Activated gamma-delta T cell treated with Interleukin-2 at 50 U/mL for 16 hours (primary cell): Measurements from ENCODE around the gene STAG1.
"Not testable (repeated sequence)": the region's sequence is repeated elsewhere in the genome, so short reads cannot be mapped to it uniquely, and the experiment has no call there.

Source experiments
- DNase-seq: peaks from one replicate; pipeline ENCODE4 v3.0.0-alpha.2; 2020

Gene STAG1

DNA sequence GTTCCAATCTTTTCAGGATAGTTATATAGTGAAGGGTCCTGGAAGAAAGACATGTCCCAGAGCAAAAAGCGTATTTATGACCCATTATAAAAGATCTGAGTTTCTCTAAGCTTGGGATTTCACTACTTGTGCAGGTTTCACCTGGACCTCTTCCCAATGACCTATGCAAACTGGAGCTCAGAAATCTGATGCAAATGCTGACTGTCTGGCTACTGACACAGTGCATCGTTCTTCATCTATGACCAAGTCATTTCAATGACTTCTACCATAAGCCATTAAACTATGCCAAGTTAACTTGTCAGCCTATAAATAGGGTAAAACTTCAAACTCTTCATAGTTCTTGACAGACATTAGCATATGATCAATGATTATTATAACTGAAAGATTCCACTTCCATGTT, 11.1 kb downstream of the STAG1 start:
- no peak for DNase-seq

DNA sequence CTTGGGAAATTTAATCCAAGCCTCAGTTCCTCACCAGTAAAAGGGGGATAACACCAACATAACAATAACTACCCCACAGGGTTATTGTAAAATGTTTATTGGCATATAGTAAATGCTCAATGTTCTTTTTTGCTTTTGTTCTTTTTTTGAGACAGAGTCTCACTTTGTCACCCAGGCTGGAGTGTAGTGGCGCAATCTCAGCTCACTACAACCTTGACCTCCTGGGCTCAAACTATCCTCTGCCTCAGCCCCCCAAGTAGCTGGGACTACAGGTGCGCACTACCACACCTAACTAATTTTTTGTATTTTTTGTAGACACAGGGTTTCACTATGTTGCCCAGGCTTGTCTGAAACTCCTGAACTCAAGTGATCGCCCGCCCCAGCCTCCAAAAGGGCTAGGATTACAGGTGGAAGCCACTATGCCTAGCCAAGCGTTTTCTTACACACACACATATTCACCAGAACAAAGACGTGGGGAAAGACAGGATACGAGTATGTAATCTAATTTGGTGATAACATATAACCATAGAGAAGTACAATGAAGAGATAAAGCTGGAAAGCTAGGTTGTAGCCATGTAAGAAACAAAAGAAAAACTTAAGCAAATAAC, 11.7 kb downstream of the STAG1 start:
- no peak for DNase-seq

DNA sequence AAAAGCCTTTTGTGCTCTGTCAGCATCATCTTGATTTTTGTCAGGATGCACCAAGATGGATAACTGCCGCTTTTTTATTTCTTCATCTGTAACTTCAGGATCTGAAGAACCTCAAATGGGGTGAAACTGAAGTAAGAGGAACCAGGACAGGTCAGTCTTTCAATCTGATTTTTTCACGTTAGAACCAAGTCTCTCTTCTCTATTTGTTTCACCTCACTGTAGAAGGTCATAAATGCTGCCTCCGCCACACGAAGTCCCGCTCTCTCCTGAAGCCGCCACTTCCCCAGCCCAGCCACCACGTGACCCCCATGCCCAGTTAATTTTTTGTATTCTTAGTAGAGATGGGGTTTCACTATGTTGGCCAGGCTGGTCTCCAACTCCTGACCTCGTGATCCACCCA, 15.2 kb downstream of the STAG1 start:
- not testable (repeated sequence) for DNase-seq

DNA sequence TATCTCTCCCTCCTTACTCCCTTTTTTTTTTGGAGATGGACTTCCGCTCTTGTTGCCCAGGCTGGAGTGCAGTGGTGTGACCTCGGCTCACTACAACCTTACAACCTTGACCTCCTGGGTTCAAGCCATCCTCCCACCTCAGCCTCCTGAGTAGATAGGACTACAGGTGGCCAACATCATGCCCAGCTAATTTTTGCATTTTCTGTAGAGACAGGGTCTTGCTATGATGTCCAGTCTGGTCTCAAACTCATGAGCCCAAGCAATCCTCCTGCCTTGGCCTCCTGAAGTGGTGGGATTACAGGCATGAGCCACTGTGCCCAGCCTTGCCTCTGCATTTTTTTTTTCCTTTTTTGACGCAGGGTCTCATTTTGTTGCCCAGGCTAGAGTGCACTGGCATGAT, 17.1 kb downstream of the STAG1 start:
- no peak for DNase-seq

DNA sequence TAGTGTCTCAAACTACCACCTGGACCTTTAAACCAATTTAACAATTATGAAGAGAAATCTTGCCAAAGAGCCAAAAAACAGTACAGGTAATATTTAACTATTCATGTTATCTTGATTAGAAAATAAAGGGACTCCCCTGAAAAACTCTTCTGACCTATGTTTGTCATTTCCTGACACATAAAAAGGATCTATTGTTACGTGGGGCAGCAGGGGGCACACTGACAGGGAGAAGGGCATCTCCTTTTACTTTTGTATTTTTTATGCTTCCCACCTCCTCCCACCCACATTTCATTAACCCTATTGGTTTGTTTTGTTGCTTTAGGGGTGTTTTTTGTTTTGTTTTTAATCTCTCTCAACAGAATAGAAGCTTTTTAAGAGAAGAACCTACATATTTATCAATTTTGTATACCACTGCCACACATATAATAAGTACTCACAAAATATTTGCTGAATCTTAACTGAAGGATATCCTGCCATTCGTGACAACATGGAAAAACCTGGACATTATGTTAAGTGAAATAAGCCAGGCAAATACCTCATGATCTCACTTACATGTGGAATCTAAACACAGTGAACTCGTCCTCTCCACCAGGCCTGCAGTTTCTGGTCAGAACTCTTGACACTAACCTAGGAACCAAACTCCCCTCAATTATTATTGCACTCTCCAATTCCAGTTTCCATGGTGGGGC, 17.7 kb downstream of the STAG1 start:
- no peak for DNase-seq

DNA sequence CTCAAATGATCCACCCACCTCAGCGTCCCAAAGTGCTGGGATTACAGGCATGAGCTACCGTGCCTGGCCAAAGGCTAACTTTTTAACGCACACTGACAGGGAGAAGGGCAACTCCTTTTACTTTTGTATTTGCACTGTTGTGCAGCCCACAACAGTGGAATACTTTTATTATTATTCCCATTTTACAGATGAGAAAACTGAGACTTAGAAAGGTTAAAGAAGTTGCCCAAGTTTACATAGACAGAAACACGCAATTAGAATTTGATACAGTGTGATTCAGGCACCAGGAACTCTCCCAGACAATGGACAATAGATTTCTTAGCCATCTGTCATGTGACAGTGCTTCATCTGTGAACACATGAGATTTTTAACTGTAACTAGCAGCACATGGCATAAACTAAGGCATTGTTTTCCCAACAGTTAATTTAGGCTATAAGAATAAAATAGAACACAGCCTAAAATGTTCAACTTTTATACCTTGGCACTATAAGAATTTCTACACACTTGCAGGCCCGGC, 18.8 kb downstream of the STAG1 start:
- DNase-seq, result no peak

DNA sequence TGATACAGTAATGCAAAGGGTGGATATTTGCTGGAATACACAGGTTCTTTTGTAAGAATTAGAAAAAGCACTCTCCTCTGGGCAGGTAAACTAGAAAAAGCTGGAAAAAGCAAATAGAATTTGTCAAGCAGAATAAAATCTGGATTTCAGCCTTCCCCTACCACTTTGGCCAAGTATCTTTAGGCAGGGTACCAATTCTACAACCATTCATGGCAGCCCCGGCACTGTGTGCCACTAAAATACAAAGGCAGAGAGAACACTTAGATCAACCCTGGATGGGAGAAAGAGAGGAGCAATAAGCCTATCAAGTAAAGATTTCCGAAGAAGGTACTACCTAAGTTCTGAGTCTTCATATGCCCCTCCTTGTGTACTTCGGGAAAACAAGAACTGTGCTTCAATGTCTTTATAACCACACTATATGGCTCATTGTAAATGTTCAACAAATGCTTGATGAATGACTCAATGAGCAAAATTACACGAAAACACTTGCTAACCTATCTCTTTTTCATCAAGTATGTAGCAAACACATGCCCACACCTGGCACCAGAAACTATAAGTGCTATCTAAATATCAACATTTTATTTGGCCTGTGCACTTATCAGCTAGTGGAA, 20.8 kb downstream of the STAG1 start:
- DNase-seq, result no peak

DNA sequence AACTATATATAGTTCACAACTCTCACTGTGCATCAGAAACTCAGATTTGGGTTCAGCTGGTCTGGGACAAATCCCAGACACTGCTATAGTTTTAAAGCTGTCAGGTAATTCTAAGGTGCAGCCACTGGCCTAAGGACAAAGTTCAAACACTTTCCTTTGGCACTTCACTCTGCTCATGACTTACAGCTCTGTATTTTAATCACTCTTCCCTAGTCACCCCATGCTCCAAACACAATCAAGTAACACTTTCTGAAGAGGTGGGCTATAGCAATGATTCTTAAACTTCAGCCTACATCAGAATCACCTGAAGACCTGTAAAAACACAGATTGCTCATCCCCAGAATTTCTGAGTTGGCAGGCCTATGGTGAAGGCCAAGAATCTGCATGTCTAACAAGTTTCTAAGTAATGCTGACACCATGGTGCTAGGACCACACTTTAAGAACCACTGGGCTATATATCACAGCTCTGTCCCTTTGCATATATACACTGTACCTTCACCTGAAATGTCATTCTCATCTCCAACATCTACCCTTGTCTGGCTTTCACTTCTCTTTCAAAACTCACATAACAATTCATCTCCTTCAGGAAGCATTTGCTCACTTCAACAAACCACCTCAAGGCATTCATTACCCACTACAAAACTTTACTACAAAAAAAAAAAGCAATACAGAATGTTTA, 21.4 kb downstream of the STAG1 start:
- no peak for DNase-seq

DNA sequence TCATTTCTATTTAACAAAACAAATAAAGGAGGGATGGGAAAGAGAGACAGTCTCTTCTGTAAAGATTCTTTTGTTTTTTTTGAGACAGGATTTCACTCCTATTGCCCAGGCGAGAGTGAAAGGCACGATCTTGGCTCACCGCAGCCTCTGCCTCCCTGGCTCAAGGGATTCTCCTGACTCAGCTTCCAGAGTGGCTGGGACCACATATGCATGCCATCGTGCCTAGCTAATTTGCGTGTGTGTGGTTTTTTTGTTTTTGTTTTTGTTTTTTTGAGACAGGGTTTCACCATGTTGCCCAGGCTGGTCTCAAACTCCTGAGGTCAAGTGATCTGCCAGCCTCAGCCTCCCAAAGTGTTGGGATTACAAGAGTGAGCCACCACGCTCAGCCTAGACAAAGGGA, 23.3 kb downstream of the STAG1 start:
- no peak for DNase-seq

DNA sequence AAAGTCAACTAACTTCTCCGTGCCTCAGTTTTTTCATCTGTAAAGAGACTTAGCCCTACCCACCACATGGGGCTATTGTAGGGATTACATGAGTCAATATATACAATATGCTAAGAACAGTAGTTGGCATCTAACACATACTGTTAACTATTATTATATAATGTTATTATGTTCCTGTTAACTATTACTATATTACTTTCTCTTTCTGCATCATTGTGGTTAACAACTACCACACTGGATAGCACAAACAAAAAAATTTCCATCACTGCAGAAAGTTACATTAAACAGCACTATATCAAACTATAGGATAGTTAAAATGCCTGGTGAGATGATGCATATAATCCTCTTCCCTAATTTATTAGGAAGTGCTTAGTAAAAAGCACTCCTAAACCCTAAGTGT, 23.7 kb downstream of the STAG1 start:
- no peak for DNase-seq

DNA sequence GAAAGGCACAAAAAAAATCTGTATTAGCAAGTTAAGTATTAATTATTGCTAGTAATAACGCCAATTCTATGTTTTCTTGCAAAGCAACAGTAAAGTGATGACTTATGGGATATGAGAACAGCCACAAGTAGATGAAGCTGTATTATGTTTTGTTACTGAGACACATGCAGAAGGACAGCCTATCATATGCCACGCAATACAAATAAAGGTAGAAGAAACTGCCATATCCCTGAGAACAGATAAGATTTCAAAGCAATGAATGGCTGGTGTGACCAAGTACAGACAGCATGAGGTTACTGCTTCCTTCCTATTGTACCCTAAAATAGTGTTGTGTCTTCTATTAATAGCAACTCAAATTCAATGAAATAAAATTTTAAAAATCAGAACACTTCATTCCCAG, 26.7 kb downstream of the STAG1 start:
- no peak for DNase-seq

DNA sequence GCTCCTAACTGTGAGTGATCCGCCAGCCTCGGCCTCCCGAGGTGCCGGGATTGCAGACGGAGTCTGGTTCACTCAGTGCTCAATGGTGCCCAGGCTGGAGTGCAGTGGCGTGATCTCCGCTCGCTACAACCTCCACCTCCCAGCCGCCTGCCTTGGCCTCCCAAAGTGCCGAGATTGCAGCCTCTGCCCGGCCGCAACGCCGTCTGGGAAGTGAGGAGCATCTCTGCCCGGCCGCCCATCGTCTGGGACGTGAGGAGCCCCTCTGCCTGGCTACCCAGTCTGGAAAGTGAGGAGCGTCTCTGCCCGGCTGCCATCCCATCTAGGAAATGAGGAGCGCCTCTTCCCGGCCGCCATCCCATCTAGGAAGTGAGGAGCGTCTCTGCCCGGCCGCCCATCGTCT, 29.3 kb downstream of the STAG1 start:
- DNase-seq, result not testable (repeated sequence)

DNA sequence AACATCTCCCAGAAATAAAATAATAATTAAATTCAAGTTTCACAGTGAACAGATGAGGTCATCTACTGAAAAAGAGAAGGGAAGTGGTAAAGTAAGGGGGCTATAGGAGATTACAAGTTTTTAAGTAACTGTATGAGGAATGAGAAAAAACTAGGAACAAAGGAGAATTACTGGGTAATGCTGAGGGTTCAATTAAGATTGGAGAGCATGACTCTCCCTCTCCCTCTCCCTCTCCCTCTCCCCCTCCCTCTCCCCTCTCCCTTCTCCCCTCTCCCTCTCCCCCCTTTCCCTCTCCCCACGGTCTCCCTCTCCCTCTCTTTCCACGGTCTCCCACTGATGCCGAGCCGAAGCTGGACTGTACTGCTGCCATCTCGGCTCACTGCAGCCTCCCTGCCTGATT, 29.8 kb downstream of the STAG1 start:
- DNase-seq, result not testable (repeated sequence)

DNA sequence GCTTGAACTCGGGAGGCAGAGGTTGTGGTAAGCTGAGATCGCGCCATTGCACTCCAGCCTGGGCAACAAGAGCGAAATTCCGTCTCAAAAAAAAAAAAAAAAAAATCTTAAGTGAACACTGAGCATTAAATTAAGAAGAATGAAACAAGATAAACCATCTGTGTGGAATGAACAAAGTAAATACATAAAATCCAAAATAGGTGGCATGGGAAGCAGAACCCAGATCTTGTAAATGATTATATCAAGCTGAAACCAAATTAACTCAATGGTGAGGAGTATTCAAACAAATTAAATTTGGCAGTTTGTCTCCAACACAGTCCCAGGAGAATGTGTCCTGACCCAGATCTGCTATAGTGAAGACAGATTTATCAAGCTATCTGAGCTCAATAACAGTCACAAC, 32.1 kb downstream of the STAG1 start:
- DNase-seq, result no peak

DNA sequence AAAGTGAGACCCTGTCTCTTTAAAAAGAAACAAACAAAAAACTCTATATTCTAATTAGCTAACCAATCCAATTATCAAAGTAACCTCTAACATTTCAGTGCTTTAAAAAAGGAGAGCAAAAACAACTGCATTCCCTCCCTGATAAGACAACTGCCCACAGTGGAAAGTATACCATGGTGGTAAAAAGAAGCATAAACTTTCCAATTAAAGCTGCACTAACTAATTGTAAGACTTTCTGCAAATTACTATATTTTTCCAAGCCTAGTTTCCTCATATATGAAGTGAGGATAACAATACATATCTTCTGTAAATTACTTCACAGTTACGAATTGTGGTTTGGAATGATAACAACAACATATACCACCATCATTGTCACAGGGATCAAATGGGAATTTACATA, 35.5 kb downstream of the STAG1 start:
- DNase-seq, result no peak

DNA sequence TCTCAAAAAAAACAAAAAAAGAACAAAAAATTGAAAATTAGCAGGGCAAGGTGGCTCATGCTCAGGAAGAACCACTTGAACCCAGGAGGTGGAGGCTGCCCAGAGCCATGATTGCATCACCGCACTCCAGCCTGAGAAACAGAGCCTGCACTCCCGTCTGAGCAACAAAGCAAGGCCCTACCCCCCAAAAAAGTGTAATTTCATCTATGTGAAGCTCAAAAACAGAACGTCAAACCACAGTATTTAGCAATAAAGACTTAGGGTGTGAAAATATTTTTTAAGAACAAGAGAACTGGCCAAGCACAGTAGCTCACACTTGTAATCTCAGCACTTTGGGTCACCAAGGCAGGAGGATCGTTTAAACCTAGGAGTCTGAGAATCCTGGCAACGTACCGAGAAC, 38.2 kb downstream of the STAG1 start:
- no peak for DNase-seq

DNA sequence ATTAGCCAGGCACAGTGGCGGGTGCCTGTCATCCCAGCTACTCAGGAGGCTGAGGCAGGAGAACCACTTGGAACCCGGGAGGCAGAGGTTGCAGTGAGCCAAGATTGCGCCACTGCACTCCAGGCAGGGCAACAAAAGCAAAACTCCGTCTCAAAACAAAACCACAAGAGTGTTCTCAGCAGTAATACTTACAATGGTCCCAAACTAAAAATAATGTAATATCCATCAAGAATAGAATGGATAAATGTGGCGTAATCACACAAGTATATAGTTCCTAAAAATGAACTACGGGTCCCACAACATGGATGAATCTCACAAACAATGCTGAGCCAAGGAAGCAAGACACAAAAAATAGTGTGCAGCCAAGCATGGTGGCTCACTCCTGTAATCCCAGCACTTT, 39.2 kb downstream of the STAG1 start:
- DNase-seq, result no peak

DNA sequence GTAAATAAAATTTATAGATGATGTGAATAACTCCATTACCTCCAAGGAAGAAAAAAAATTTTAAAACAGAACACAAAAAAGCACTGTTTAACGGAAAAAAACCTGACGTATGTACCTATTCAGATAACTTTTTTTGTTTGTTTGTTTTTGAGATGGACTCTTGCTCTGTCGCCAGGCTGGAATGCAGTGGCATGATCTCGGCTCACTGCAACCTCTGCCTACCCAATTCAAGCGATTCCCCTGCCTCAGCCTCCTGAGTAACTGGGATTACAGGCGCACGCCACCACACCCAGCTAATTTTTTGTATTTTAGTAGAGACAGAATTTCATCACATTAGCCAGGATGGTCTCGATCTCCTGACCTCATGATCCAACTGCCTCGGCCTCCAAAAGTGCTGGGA, 40.3 kb downstream of the STAG1 start:
- not testable (repeated sequence) for DNase-seq

DNA sequence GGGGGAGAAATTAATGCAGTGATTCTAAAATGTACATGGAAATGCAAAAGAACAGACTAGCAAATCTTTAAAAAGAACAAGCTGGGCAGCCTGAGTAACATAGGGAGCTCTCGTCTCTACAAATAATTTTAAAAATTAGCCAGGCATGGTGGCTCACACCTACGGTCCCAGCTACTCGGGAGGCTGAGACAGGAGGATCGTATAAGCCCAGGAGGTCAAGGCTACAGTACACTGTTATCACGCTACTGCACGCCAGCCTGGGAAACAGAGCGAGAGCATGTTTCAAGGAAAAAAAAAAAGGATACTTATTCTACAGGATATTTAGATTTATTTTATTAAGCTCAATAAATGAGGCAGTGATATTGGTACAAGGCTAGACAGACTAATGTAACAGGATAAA, 40.9 kb downstream of the STAG1 start:
- no peak for DNase-seq

DNA sequence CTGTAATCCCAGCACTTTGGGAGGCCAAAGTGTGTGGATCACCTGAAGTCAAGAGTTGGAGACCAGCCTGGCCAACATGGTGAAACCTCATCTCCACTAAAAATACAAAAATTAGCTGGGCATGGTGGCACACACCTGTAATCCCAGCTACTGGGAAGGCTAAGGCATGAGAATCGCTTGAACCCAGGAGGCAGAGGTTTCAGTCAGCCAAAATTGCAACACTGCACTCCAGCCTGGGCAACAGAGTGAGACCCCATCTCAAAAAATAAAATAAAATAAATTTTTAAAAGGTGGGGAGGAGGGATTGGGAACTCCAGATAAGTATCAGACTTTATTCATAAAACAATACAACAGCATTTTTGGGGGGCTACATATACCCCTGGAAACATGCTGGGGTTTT, 42.4 kb downstream of the STAG1 start:
- DNase-seq, result not testable (repeated sequence)

DNA sequence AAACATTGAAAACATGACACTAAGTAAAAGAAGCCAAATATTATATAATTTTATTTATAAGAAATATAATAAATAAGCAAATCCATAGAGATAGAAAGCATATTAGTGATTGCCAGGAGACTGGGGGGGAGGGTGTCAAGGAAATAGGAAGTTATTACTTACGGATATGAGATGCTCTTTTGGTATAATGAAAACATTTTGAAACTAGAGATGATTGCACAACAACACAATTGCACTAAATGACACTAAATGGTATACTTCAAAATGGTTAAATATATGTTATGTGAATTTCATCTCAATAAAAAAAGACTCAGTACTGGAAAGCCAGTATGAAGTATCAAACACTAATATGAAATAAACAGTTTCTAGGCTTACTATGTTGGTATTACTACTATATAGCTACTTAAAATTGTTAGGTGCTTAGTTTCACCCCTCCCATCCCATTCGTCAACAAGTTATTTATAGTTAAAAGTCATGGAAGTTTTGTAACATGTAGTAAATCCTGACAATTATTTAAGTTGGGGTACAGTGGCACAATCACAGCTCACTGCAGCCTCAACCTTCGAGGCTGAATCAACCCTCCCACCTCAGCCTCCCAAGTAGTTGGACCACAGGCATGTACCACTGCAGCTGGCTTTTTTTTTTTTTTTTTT, 43.7 kb downstream of the STAG1 start:
- DNase-seq, result no peak

DNA sequence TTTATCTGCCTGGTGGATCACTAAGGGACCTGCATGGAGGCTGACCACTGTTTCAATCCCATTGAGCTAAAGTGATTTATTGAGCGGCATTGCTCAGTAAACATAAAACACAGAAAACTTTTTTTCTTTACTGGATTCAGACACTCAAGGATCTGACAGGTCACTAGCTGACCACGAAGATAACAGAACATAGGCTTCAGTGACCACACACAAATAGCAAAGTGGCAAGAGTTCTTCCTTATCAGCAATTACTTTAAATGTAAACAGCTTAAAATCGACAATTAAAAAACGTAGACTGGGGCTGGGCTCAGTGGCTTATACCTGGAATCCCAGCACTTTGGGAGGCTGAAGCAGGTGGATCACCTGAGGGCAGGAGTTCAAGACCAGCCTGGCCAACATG, 48.7 kb downstream of the STAG1 start:
- no peak for DNase-seq

DNA sequence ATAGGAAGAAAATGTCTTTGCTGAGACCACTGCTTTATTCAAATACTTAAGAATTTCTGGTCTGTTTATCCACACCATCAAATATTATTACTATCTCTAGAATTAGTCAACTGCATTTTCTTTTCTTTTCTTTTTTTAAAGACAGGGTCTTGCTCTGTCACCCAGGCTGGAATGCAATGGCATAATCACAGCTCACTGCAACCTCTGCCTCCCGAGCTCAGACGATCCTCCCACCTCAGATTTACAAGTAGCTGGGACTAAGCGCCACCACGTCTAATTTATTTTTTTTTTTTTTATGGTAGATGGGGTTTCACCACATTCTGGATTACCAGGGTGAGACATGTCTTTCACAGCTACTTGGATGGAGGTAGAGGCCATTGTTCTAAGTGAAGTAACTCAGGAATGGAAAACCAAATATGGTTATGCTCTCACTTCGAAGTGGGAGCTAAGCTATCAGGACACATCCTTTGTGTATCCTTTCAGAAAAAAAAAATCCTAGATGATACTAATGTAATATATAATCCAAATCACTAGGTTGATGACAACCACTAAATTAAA, 52.8 kb downstream of the STAG1 start:
- DNase-seq, result no peak
